ENCODE measurements around the gene ATP10A. TPM values are rescaled to one million over a fixed set of nuclear protein-coding genes. Genes with fewer than 3 reads are reported as not detected.

ATP10A gene
- total RNA-seq, 1 experiment from 2014 or later = 7.1 TPM

- DNase-seq (ENCODE audit: low read depth, low spot score) = no peak
- in situ Hi-C loops (cut with HindIII; ENCODE audit: low pct_unique_long_range_greater_than_20kb, low sequenced_read_pairs) = no loop called here
Measured at GRCh38 chr15:25805031-25805430, 58.1 kb downstream of the ATP10A start.

- in situ Hi-C loops (cut with HindIII; ENCODE audit: low pct_unique_long_range_greater_than_20kb, low sequenced_read_pairs) = no loop called here
- no peak for DNase-seq (ENCODE audit: low read depth, low spot score)
Measured at GRCh38 chr15:25804451-25804850, 58.7 kb downstream of the ATP10A start.

- in situ Hi-C loops (cut with HindIII; ENCODE audit: low pct_unique_long_range_greater_than_20kb, low sequenced_read_pairs) = no loop called here
- DNase-seq (ENCODE audit: low read depth, low spot score) = no peak
Measured at GRCh38 chr15:25803541-25803940, 59.6 kb downstream of the ATP10A start.

- in situ Hi-C loops (cut with HindIII; ENCODE audit: low pct_unique_long_range_greater_than_20kb, low sequenced_read_pairs) = no loop called here
Measured at GRCh38 chr15:25803036-25803435, 60.1 kb downstream of the ATP10A start.

GRCh38 chr15:25802285-25802830 lies 60.8 kb downstream of the ATP10A start:
- no peak for DNase-seq (ENCODE audit: low read depth, low spot score)
- in situ Hi-C loops (cut with HindIII; ENCODE audit: low pct_unique_long_range_greater_than_20kb, low sequenced_read_pairs) = no loop called here

More at GRCh38 chr15:25803036-25803435, 60.1 kb downstream of the ATP10A start:
- DNase-seq (ENCODE audit: low read depth, low spot score) = no peak

GRCh38 chr15:25801586-25802284 lies 61.4 kb downstream of the ATP10A start:
- in situ Hi-C loops (cut with HindIII; ENCODE audit: low pct_unique_long_range_greater_than_20kb, low sequenced_read_pairs) = no loop called here
- peak; percentile 9 for DNase-seq (ENCODE audit: low read depth, low spot score)

- in situ Hi-C loops (cut with HindIII; ENCODE audit: low pct_unique_long_range_greater_than_20kb, low sequenced_read_pairs) = no loop called here
Measured at GRCh38 chr15:25800761-25801515, 62.2 kb downstream of the ATP10A start.

GRCh38 chr15:25799906-25800700 lies 63.0 kb downstream of the ATP10A start:
- DNase-seq (ENCODE audit: low read depth, low spot score) = no peak
- in situ Hi-C loops (cut with HindIII; ENCODE audit: low pct_unique_long_range_greater_than_20kb, low sequenced_read_pairs) = no loop called here

More at GRCh38 chr15:25800761-25801515, 62.2 kb downstream of the ATP10A start:
- DNase-seq (ENCODE audit: low read depth, low spot score) = no peak

- in situ Hi-C loops (cut with HindIII; ENCODE audit: low pct_unique_long_range_greater_than_20kb, low sequenced_read_pairs) = no loop called here
- no peak for DNase-seq (ENCODE audit: low read depth, low spot score)
Measured at GRCh38 chr15:25797936-25798901, 64.9 kb downstream of the ATP10A start.

- in situ Hi-C loops (cut with HindIII; ENCODE audit: low pct_unique_long_range_greater_than_20kb, low sequenced_read_pairs) = no loop called here
- no peak for DNase-seq (ENCODE audit: low read depth, low spot score)
Measured at GRCh38 chr15:25797511-25797935, 65.6 kb downstream of the ATP10A start.

GRCh38 chr15:25797035-25797434 lies 66.1 kb downstream of the ATP10A start:
- DNase-seq (ENCODE audit: low read depth, low spot score) = no peak
- in situ Hi-C loops (cut with HindIII; ENCODE audit: low pct_unique_long_range_greater_than_20kb, low sequenced_read_pairs) = no loop called here

- in situ Hi-C loops (cut with HindIII; ENCODE audit: low pct_unique_long_range_greater_than_20kb, low sequenced_read_pairs) = no loop called here
- no peak for DNase-seq (ENCODE audit: low read depth, low spot score)
Measured at GRCh38 chr15:25796395-25796794, 66.7 kb downstream of the ATP10A start.

- in situ Hi-C loops (cut with HindIII; ENCODE audit: low pct_unique_long_range_greater_than_20kb, low sequenced_read_pairs) = no loop called here
- no peak for DNase-seq (ENCODE audit: low read depth, low spot score)
Measured at GRCh38 chr15:25795712-25796111, 67.4 kb downstream of the ATP10A start.

- in situ Hi-C loops (cut with HindIII; ENCODE audit: low pct_unique_long_range_greater_than_20kb, low sequenced_read_pairs) = no loop called here
- DNase-seq (ENCODE audit: low read depth, low spot score) = no peak
Measured at GRCh38 chr15:25795061-25795460, 68.1 kb downstream of the ATP10A start.

- no peak for DNase-seq (ENCODE audit: low read depth, low spot score)
- in situ Hi-C loops (cut with HindIII; ENCODE audit: low pct_unique_long_range_greater_than_20kb, low sequenced_read_pairs) = no loop called here
Measured at GRCh38 chr15:25793354-25794050, 69.6 kb downstream of the ATP10A start.

- in situ Hi-C loops (cut with HindIII; ENCODE audit: low pct_unique_long_range_greater_than_20kb, low sequenced_read_pairs) = no loop called here
- no peak for DNase-seq (ENCODE audit: low read depth, low spot score)
Measured at GRCh38 chr15:25792128-25792527, 71.0 kb downstream of the ATP10A start.

Data from SK-MEL-5 (cell line).